Measurements from ENCODE around the gene SOX6. TPM values are rescaled to one million over a fixed set of nuclear protein-coding genes. Genes with fewer than 3 reads are reported as not detected.
A peak's percentile ranks its signal among the peaks of the same experiment; 100 is the strongest.

The SOX6 gene
- total and polyA plus RNA-seq, 4 donors = 26.6 to 51.6 (median 38.6) TPM

GRCh38 chr11:16027621-16028020 lies 328.7 kb downstream of the SOX6 start:
- Histone ChIP-seq H3K4me3 (ENCODE audit: low read depth, low read length) (no peak overlapping the region), H3K27ac (ENCODE audit: low read depth, low read length) (no peak overlapping the region), H3K36me3 (ENCODE audit: control insufficient read depth, insufficient read depth, low read length) (no peaks in the 10 kb centered on the region), H3K4me1 (ENCODE audit: control insufficient read depth, insufficient read depth, low read length) (no peaks in the 10 kb centered on the region), H3K9me3 (ENCODE audit: control insufficient read depth, insufficient read depth, low read length) (no peaks in the 10 kb centered on the region), H3K27me3 (ENCODE audit: control insufficient read depth, insufficient read depth, low read length) (no peaks in the 10 kb centered on the region)
- DNase-seq (ENCODE audit: low read depth in 4 of 6, low spot score in 6 of 6) = peak in 1 of 6 donors; percentile 66
- 45% methylated on average over 5 of the region's 6 CpGs for WGBS (ENCODE audit: insufficient coverage)

GRCh38 chr11:16026849-16027248 lies 329.5 kb downstream of the SOX6 start:
- no CpG with 5 or more reads among the region's 2 CpGs for WGBS (ENCODE audit: insufficient coverage)
- no peak for DNase-seq (ENCODE audit: low read depth in 4 of 6, low spot score in 6 of 6)
- H3K4me3 ChIP-seq (ENCODE audit: low read depth, low read length) = no peak overlapping the region
- H3K27ac ChIP-seq (ENCODE audit: low read depth, low read length) = no peak overlapping the region
- no peaks in the 10 kb centered on the region for H3K36me3 ChIP-seq (ENCODE audit: control insufficient read depth, insufficient read depth, low read length)
- no peaks in the 10 kb centered on the region for H3K4me1 ChIP-seq (ENCODE audit: control insufficient read depth, insufficient read depth, low read length)
- H3K9me3 ChIP-seq (ENCODE audit: control insufficient read depth, insufficient read depth, low read length) = no peaks in the 10 kb centered on the region
- no peaks in the 10 kb centered on the region for H3K27me3 ChIP-seq (ENCODE audit: control insufficient read depth, insufficient read depth, low read length)

GRCh38 chr11:16018931-16019330 lies 337.4 kb downstream of the SOX6 start:
- DNase-seq (ENCODE audit: low read depth in 4 of 6, low spot score in 6 of 6) = no peak
- H3K4me3 ChIP-seq (ENCODE audit: low read depth, low read length) = no peak overlapping the region
- 79% methylated on average over 2 of the region's 4 CpGs for WGBS (ENCODE audit: insufficient coverage)
- no peaks in the 10 kb centered on the region for H3K4me1 ChIP-seq (ENCODE audit: control insufficient read depth, insufficient read depth, low read length)
- H3K36me3 ChIP-seq (ENCODE audit: control insufficient read depth, insufficient read depth, low read length) = no peaks in the 10 kb centered on the region
- no peaks in the 10 kb centered on the region for H3K27me3 ChIP-seq (ENCODE audit: control insufficient read depth, insufficient read depth, low read length)
- H3K27ac ChIP-seq (ENCODE audit: low read depth, low read length) = no peak overlapping the region
- no peaks in the 10 kb centered on the region for H3K9me3 ChIP-seq (ENCODE audit: control insufficient read depth, insufficient read depth, low read length)

GRCh38 chr11:16016468-16016829 lies 339.9 kb downstream of the SOX6 start:
- H3K27me3 ChIP-seq (ENCODE audit: control insufficient read depth, insufficient read depth, low read length) = no peaks in the 10 kb centered on the region
- H3K4me1 ChIP-seq (ENCODE audit: control insufficient read depth, insufficient read depth, low read length) = no peaks in the 10 kb centered on the region
- no peak overlapping the region for H3K4me3 ChIP-seq (ENCODE audit: low read depth, low read length)
- peak in 1 of 6 donors; percentile 18 for DNase-seq (ENCODE audit: low read depth in 4 of 6, low spot score in 6 of 6)
- H3K36me3 ChIP-seq (ENCODE audit: control insufficient read depth, insufficient read depth, low read length) = no peaks in the 10 kb centered on the region
- H3K9me3 ChIP-seq (ENCODE audit: control insufficient read depth, insufficient read depth, low read length) = no peaks in the 10 kb centered on the region
- no CpG with 5 or more reads among the region's 2 CpGs for WGBS (ENCODE audit: insufficient coverage)
- H3K27ac ChIP-seq (ENCODE audit: low read depth, low read length) = no peak overlapping the region

- peak in 2 of 6 donors; percentile 51 to 73 for DNase-seq (ENCODE audit: low read depth in 4 of 6, low spot score in 6 of 6)
- no peak overlapping the region for H3K27ac ChIP-seq (ENCODE audit: low read depth, low read length)
- H3K4me3 ChIP-seq (ENCODE audit: low read depth, low read length) = no peak overlapping the region
- no peaks in the 10 kb centered on the region for H3K9me3 ChIP-seq (ENCODE audit: control insufficient read depth, insufficient read depth, low read length)
- no peaks in the 10 kb centered on the region for H3K27me3 ChIP-seq (ENCODE audit: control insufficient read depth, insufficient read depth, low read length)
- H3K36me3 ChIP-seq (ENCODE audit: control insufficient read depth, insufficient read depth, low read length) = no peaks in the 10 kb centered on the region
- no peaks in the 10 kb centered on the region for H3K4me1 ChIP-seq (ENCODE audit: control insufficient read depth, insufficient read depth, low read length)
- 25% methylated on average over 1 of the region's 5 CpGs for WGBS (ENCODE audit: insufficient coverage)
Measured at GRCh38 chr11:16015741-16016467, 340.4 kb downstream of the SOX6 start.

GRCh38 chr11:16013649-16014275 lies 342.6 kb downstream of the SOX6 start:
- 56% methylated on average over 3 of the region's 3 CpGs for WGBS (ENCODE audit: insufficient coverage)
- Histone ChIP-seq H3K27ac (ENCODE audit: low read depth, low read length) (no peak overlapping the region), H3K9me3 (ENCODE audit: control insufficient read depth, insufficient read depth, low read length) (no peaks in the 10 kb centered on the region), H3K4me3 (ENCODE audit: low read depth, low read length) (no peak overlapping the region), H3K4me1 (ENCODE audit: control insufficient read depth, insufficient read depth, low read length) (no peaks in the 10 kb centered on the region), H3K36me3 (ENCODE audit: control insufficient read depth, insufficient read depth, low read length) (no peaks in the 10 kb centered on the region), H3K27me3 (ENCODE audit: control insufficient read depth, insufficient read depth, low read length) (no peaks in the 10 kb centered on the region)
- peak in 1 of 6 donors; percentile 16 for DNase-seq (ENCODE audit: low read depth in 4 of 6, low spot score in 6 of 6)

- H3K27me3 ChIP-seq (ENCODE audit: control insufficient read depth, insufficient read depth, low read length) = no peaks in the 10 kb centered on the region
- WGBS (ENCODE audit: insufficient coverage) = 94% methylated on average over 2 of the region's 3 CpGs
- H3K4me1 ChIP-seq (ENCODE audit: control insufficient read depth, insufficient read depth, low read length) = no peaks in the 10 kb centered on the region
- DNase-seq (ENCODE audit: low read depth in 4 of 6, low spot score in 6 of 6) = no peak
- no peaks in the 10 kb centered on the region for H3K9me3 ChIP-seq (ENCODE audit: control insufficient read depth, insufficient read depth, low read length)
- no peak overlapping the region for H3K27ac ChIP-seq (ENCODE audit: low read depth, low read length)
- H3K4me3 ChIP-seq (ENCODE audit: low read depth, low read length) = no peak overlapping the region
- H3K36me3 ChIP-seq (ENCODE audit: control insufficient read depth, insufficient read depth, low read length) = no peaks in the 10 kb centered on the region
Measured at GRCh38 chr11:16013242-16013641, 343.1 kb downstream of the SOX6 start.

- Histone ChIP-seq H3K36me3 (ENCODE audit: control insufficient read depth, insufficient read depth, low read length) (no peaks in the 10 kb centered on the region), H3K27ac (ENCODE audit: low read depth, low read length) (no peak overlapping the region)
- WGBS (ENCODE audit: insufficient coverage) = 93% methylated on average over 3 of the region's 6 CpGs
Measured at GRCh38 chr11:16012125-16012751, 344.1 kb downstream of the SOX6 start.

GRCh38 chr11:16011396-16011795 lies 344.9 kb downstream of the SOX6 start:
- no peaks in the 10 kb centered on the region for H3K4me1 ChIP-seq (ENCODE audit: control insufficient read depth, insufficient read depth, low read length)
- no peaks in the 10 kb centered on the region for H3K27me3 ChIP-seq (ENCODE audit: control insufficient read depth, insufficient read depth, low read length)
- DNase-seq (ENCODE audit: low read depth in 4 of 6, low spot score in 6 of 6) = no peak
- no peak overlapping the region for H3K4me3 ChIP-seq (ENCODE audit: low read depth, low read length)
- H3K36me3 ChIP-seq (ENCODE audit: control insufficient read depth, insufficient read depth, low read length) = no peaks in the 10 kb centered on the region
- H3K27ac ChIP-seq (ENCODE audit: low read depth, low read length) = no peak overlapping the region
- H3K9me3 ChIP-seq (ENCODE audit: control insufficient read depth, insufficient read depth, low read length) = no peaks in the 10 kb centered on the region

More at GRCh38 chr11:16012125-16012751, 344.1 kb downstream of the SOX6 start:
- Histone ChIP-seq H3K9me3 (ENCODE audit: control insufficient read depth, insufficient read depth, low read length) (no peaks in the 10 kb centered on the region), H3K27me3 (ENCODE audit: control insufficient read depth, insufficient read depth, low read length) (no peaks in the 10 kb centered on the region), H3K4me1 (ENCODE audit: control insufficient read depth, insufficient read depth, low read length) (no peaks in the 10 kb centered on the region), H3K4me3 (ENCODE audit: low read depth, low read length) (no peak overlapping the region)
- no peak for DNase-seq (ENCODE audit: low read depth in 4 of 6, low spot score in 6 of 6)

GRCh38 chr11:16009021-16009420 lies 347.3 kb downstream of the SOX6 start:
- Histone ChIP-seq H3K4me1 (ENCODE audit: control insufficient read depth, insufficient read depth, low read length) (no peaks in the 10 kb centered on the region), H3K36me3 (ENCODE audit: control insufficient read depth, insufficient read depth, low read length) (no peaks in the 10 kb centered on the region), H3K27ac (ENCODE audit: low read depth, low read length) (no peak overlapping the region), H3K27me3 (ENCODE audit: control insufficient read depth, insufficient read depth, low read length) (no peaks in the 10 kb centered on the region), H3K9me3 (ENCODE audit: control insufficient read depth, insufficient read depth, low read length) (no peaks in the 10 kb centered on the region), H3K4me3 (ENCODE audit: low read depth, low read length) (no peak overlapping the region)
- no peak for DNase-seq (ENCODE audit: low read depth in 4 of 6, low spot score in 6 of 6)
- WGBS (ENCODE audit: insufficient coverage) = no CpG with 5 or more reads among the region's 1 CpG

Data from spinal cord (tissue), 10 donors.